Upper lobe of left lung (tissue), 6 donors: ENCODE results near the gene MACROD1. TPM values are rescaled to one million over a fixed set of nuclear protein-coding genes. Genes with fewer than 3 reads are reported as not detected.
A peak's percentile ranks its signal among the peaks of the same experiment; 100 is the strongest.

Source experiments
- ATAC-seq, 2 donors: fragments of 200-7000 bp; cut with Tn5 transposase; one replicate each; pipeline ENCODE4 v1.9.1; 2022; ENCODE audit warnings: mild to moderate bottlenecking in 2 of 2, moderate library complexity in 2 of 2; ENCODE audit not compliant: low FRiP score in 2 of 2
- DNase-seq, 2 donors: peaks; one replicate each; pipeline ENCODE4 v3.0.0-alpha.2; 2019 to 2020
- H3K27ac ChIP-seq, 4 donors: fragments of 200-600 bp; sonication (generic); one replicate each; pipeline ENCODE4 v1.5.1; 2016 to 2019
- H3K27me3 ChIP-seq, 4 donors: fragments of 200-600 bp; sonication (generic); one replicate each; pipeline ENCODE4 v1.5.1; 2017 to 2019
- H3K36me3 ChIP-seq, 4 donors: fragments of 200-600 bp; sonication (generic); one replicate each; pipeline ENCODE4 v1.5.1; 2016 to 2019
- H3K4me1 ChIP-seq, 4 donors: fragments of 200-600 bp; sonication (generic); one replicate each; pipeline ENCODE4 v1.5.1; 2018 to 2019
- H3K4me3 ChIP-seq, 4 donors: fragments of 200-600 bp; sonication (generic); one replicate each; pipeline ENCODE4 v1.5.1; 2017 to 2019; ENCODE audit warnings: mild to moderate bottlenecking in 2 of 4, moderate library complexity in 1 of 4
- H3K9me3 ChIP-seq, 4 donors: fragments of 200-600 bp; sonication (generic); one replicate each; pipeline ENCODE4 v1.5.1; 2018 to 2019
- EP300 ChIP-seq, 4 donors: sonication (generic); formaldehyde crosslinking; IDR thresholded peaks; one replicate each; pipeline ENCODE4 v1.5.1; 2017; ENCODE audit warnings: antibody characterized with exemption in 4 of 4, control low read depth in 2 of 4
- POLR2A ChIP-seq, 4 donors: fragments of 450-650 bp; IDR thresholded peaks; one replicate each; pipeline ENCODE4 v1.5.1; 2016 to 2017; ENCODE audit warnings: antibody characterized with exemption in 4 of 4, mild to moderate bottlenecking in 2 of 4
- POLR2AphosphoS5 ChIP-seq, 2 donors: sonication (generic); formaldehyde crosslinking; IDR thresholded peaks; one replicate each; pipeline ENCODE4 v1.5.1; 2017; ENCODE audit warnings: antibody characterized with exemption in 2 of 2
- WGBS, 2 donors: methylation state at CpG; one replicate each; pipeline ENCODE4 v1.1.5; 2017 to 2018; 5-methylcytosine and 5-hydroxymethylcytosine counted together
- total RNA-seq, 6 donors: library from RNA; depleted of rRNA in 4 of 6; stranded (reverse); fragments of >200 nt in 4 of 6; gene quantifications; one replicate each; pipeline versions ENCODE4 v1.1.0 to v1.2.1, GENCODE V29; 2016 to 2021
- TF ChIP-seq, protein P1 (sequence below), 6 experiments: fragments of 450-650 bp in 4 of 6; fragments of 200-600 bp in 2 of 6; sonication (generic) in 2 of 6; IDR thresholded peaks; one replicate each; pipeline ENCODE4 v1.5.1; 2016 to 2019; ENCODE audit warnings: antibody characterized with exemption in 6 of 6
- donor health status: DM: no; HTN: no; CAD: no; lungs with moderate emphysema.
- donor health status: DM: no; HTN: yes; CAD: no; lungs with severe emphysema.

MACROD1 gene
- total RNA-seq, 6 donors from 2014 or later: 16.7 to 59.7 (median 33.5) TPM

- 66 to 73% methylated on average over 19 to 23 of the region's 26 CpGs for WGBS, 2 donors
- peak; percentile 30 to 77 for DNase-seq
- TF ChIP-seq EP300 (IDR thresholded peaks at IDR 0.05): no peak
- TF ChIP-seq POLR2A (IDR thresholded peaks at IDR 0.05): no peak
- no peak for TF ChIP-seq POLR2AphosphoS5 (IDR thresholded peaks at IDR 0.05)
- TF ChIP-seq, protein P1, sequence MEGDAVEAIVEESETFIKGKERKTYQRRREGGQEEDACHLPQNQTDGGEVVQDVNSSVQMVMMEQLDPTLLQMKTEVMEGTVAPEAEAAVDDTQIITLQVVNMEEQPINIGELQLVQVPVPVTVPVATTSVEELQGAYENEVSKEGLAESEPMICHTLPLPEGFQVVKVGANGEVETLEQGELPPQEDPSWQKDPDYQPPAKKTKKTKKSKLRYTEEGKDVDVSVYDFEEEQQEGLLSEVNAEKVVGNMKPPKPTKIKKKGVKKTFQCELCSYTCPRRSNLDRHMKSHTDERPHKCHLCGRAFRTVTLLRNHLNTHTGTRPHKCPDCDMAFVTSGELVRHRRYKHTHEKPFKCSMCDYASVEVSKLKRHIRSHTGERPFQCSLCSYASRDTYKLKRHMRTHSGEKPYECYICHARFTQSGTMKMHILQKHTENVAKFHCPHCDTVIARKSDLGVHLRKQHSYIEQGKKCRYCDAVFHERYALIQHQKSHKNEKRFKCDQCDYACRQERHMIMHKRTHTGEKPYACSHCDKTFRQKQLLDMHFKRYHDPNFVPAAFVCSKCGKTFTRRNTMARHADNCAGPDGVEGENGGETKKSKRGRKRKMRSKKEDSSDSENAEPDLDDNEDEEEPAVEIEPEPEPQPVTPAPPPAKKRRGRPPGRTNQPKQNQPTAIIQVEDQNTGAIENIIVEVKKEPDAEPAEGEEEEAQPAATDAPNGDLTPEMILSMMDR (IDR thresholded peaks at IDR 0.05): peak in 5 of 6 experiments; percentile 13 to 59 (median 45)
- Histone ChIP-seq H3K4me1 (peaks cover 0 to 23% (median 8%) of the 10 kb centered on the region in 4 donors), H3K27me3 (no peaks in the 10 kb centered on the region), H3K27ac (peak overlapping the region in 1 of 4 donors; percentile 9), H3K36me3 (no peaks in the 10 kb centered on the region), H3K4me3 (no peak overlapping the region), H3K9me3 (no peaks in the 10 kb centered on the region)
- ATAC-seq: no peak
Observed at GRCh38 chr11:64088162-64089026, 77.5 kb downstream of the MACROD1 start.

- Histone ChIP-seq H3K27ac (no peak overlapping the region), H3K36me3 (no peaks in the 10 kb centered on the region), H3K9me3 (no peaks in the 10 kb centered on the region), H3K4me3 (no peak overlapping the region), H3K27me3 (no peaks in the 10 kb centered on the region), H3K4me1 (peaks cover 0 to 23% (median 8%) of the 10 kb centered on the region in 4 donors)
- DNase-seq: no peak
- peak in 1 of 2 donors; percentile 53 for ATAC-seq
- 84 to 86% methylated on average over 16 to 19 of the region's 20 CpGs for WGBS, 2 donors
- TF ChIP-seq POLR2AphosphoS5 (IDR thresholded peaks at IDR 0.05) (no peak), POLR2A (IDR thresholded peaks at IDR 0.05) (no peak), EP300 (IDR thresholded peaks at IDR 0.05) (no peak)
- TF ChIP-seq, protein P1 (IDR thresholded peaks at IDR 0.05): no peak
Observed at GRCh38 chr11:64086258-64087123, 79.4 kb downstream of the MACROD1 start.

- Histone ChIP-seq H3K4me1 (peaks cover 0 to 17% (median 8%) of the 10 kb centered on the region in 4 donors), H3K27me3 (no peaks in the 10 kb centered on the region), H3K36me3 (no peaks in the 10 kb centered on the region), H3K4me3 (no peak overlapping the region), H3K27ac (no peak overlapping the region), H3K9me3 (no peaks in the 10 kb centered on the region)
- TF ChIP-seq EP300 (IDR thresholded peaks at IDR 0.05) (no peak), POLR2A (IDR thresholded peaks at IDR 0.05) (no peak), POLR2AphosphoS5 (IDR thresholded peaks at IDR 0.05) (no peak)
- TF ChIP-seq, protein P1 (IDR thresholded peaks at IDR 0.05): no peak
- WGBS, 2 donors: 94 to 100% methylated on average over 1 to 4 of the region's 5 CpGs
- ATAC-seq (no peak), DNase-seq (no peak)
Observed at GRCh38 chr11:64085906-64086257, 80.0 kb downstream of the MACROD1 start.

DNA sequence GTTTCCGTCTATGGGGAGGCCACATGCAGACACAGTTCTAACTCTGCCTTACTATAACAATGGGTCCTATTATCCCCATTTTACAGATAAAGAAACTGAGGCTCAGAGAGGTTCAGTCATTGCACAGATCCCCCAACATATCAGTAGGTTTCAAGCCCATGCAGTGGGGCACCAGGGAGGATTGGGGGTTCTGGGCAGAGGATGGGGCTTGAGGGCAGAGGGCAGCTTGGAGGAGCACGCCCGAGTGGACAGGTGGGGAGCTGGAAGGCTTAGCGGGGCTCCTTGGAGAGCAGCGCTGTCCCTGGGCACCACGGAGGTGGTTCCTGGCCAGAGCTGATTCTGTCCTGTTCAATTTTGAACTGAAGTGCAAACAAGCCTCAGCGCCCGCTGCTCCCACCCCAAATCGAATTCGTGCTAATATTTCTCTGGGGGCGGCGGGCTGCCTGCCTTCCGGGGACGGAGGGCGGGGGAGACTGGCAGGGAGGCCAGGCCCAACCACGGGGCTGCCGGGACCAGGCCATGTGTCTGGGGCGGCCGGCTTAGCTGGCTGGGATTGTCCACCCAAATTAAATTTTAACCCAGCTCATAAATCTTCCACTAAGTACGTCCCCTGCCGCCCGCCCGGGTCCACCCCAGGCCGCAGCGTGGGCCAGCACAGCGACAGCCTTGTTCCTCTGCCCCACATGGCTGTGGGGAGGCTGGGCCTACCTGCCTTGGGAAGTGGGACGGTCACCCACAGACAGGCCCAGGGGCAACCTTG is 80.8 kb downstream of the MACROD1 start:
- Histone ChIP-seq H3K27me3 (no peaks in the 10 kb centered on the region), H3K36me3 (no peaks in the 10 kb centered on the region), H3K27ac (no peak overlapping the region), H3K4me3 (no peak overlapping the region), H3K4me1 (peaks cover 0 to 15% (median 5%) of the 10 kb centered on the region in 4 donors), H3K9me3 (no peaks in the 10 kb centered on the region)
- 84 to 96% methylated on average over 5 to 24 of the region's 27 CpGs for WGBS, 2 donors
- ATAC-seq: no peak
- TF ChIP-seq POLR2A (IDR thresholded peaks at IDR 0.05) (no peak), EP300 (IDR thresholded peaks at IDR 0.05) (no peak), POLR2AphosphoS5 (IDR thresholded peaks at IDR 0.05) (no peak)
- TF ChIP-seq, protein P1 (IDR thresholded peaks at IDR 0.05): no peak
- peak in 1 of 2 donors; percentile 39 for DNase-seq
